SU-DHL-6 (cell line): ENCODE measurements around the gene TRPV4.

Experiments used
- H2AFZ ChIP-seq: fragments of 200-600 bp; sonication (generic); 2 replicates; pipeline ENCODE4 v1.6.1; 2014; ENCODE audit warnings: low read depth, mild to moderate bottlenecking, moderate library complexity, mixed read lengths, antibody characterized with exemption, low read length; ENCODE audit not compliant: severe bottlenecking
- H3F3A ChIP-seq: fragments of 200-600 bp; shearing (Covaris generic); 2 replicates; pipeline ENCODE4 v1.6.0; 2016; ENCODE audit warnings: antibody characterized with exemption, mild to moderate bottlenecking; ENCODE audit not compliant: insufficient read depth
- H3K27ac ChIP-seq: fragments of 200-600 bp; sonication (generic); 2 replicates; pipeline ENCODE4 v1.5.1; 2016; ENCODE audit warnings: low read depth, mild to moderate bottlenecking, low read length, moderate library complexity, mixed read lengths
- H3K27me3 ChIP-seq: fragments of 200-600 bp; sonication (generic), shearing (Covaris generic); 2 replicates; pipeline ENCODE4 v1.6.0; 2014; ENCODE audit warnings: mild to moderate bottlenecking, low read length
- H3K36me3 ChIP-seq: fragments of 200-600 bp; sonication (generic); 2 replicates; pipeline ENCODE4 v1.6.1; 2014; ENCODE audit warnings: mild to moderate bottlenecking, low read length, mixed read lengths
- H3K4me2 ChIP-seq: fragments of 300-600, 200-600 bp; shearing (Covaris generic), sonication (generic); 2 replicates; pipeline ENCODE4 v1.6.0; 2014; ENCODE audit warnings: low read length, low read depth, mild to moderate bottlenecking; ENCODE audit not compliant: poor library complexity, severe bottlenecking
- H3K4me3 ChIP-seq: fragments of 200-600 bp; sonication (generic); 2 replicates; pipeline ENCODE4 v1.5.1; 2014; ENCODE audit warnings: antibody characterized with exemption, low read length, mild to moderate bottlenecking, mixed read lengths; ENCODE audit not compliant: insufficient read depth, poor library complexity, severe bottlenecking
- H3K79me2 ChIP-seq: fragments of 200-600 bp; sonication (generic); 2 replicates; pipeline ENCODE4 v1.6.1; 2014; ENCODE audit warnings: mild to moderate bottlenecking, low read length, moderate library complexity; ENCODE audit not compliant: insufficient read depth
- H3K9ac ChIP-seq: fragments of 200-600 bp; sonication (generic); 2 replicates; pipeline ENCODE4 v1.7.0; 2014; ENCODE audit warnings: mild to moderate bottlenecking, low read length
- H3K9me2 ChIP-seq: fragments of 200-600 bp; sonication (generic); replicated peaks from 2 replicates; pipeline ENCODE4 v1.6.1; 2014; ENCODE audit warnings: low read length; ENCODE audit not compliant: insufficient read depth
- H3K9me3 ChIP-seq: fragments of 200-600 bp; sonication (generic); 2 replicates; pipeline ENCODE4 v1.6.1; 2014; ENCODE audit warnings: low read length, mixed read lengths; ENCODE audit not compliant: insufficient read depth
- H4K20me1 ChIP-seq: fragments of 200-600 bp; sonication (generic); 2 replicates; pipeline ENCODE4 v1.6.1; 2014; ENCODE audit warnings: low read depth, mild to moderate bottlenecking, antibody characterized with exemption, low read length, moderate library complexity, mixed read lengths
- EZH2phosphoT487 ChIP-seq: fragments of 200-600 bp; sonication (generic), shearing (Covaris generic); conservative IDR thresholded peaks from 2 replicates; pipeline ENCODE4 v1.6.1; 2018; ENCODE audit warnings: mild to moderate bottlenecking, antibody characterized with exemption, low read length, moderate library complexity, mixed read lengths
- TF ChIP-seq, protein P1 (sequence below): fragments of 200-600 bp; sonication (generic); IDR thresholded peaks from one replicate; pipeline ENCODE4 v1.5.1; 2017; ENCODE audit warnings: antibody characterized with exemption, mild to moderate bottlenecking, low read length, moderate library complexity; ENCODE audit not compliant: insufficient read depth, poor library complexity, severe bottlenecking

Gene TRPV4

DNA sequence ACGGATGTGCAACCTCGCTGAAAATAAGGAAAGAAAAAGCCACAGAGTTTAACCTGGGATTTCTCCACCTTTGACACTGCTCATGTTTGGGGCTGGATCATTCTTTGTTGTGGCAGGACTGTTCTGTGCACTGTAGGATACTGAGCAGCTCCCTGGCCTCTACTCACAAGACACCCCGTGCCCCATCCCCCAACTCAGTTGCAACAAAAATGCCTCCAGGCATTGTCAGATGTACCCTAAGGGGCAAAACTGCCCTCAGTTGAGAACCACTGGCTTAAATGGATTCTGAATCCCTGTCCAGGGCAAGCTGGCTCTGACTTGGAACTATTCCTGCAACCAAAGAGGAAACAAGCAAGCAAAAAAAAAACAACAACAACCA is 45.0 kb upstream of the TRPV4 start:
- H3K9ac ChIP-seq, result no peak overlapping the region
- no peaks in the 10 kb centered on the region for H3K79me2 ChIP-seq
- no peaks in the 10 kb centered on the region for H3K36me3 ChIP-seq
- TF ChIP-seq EZH2phosphoT487, result no peak
- TF ChIP-seq, protein P1, sequence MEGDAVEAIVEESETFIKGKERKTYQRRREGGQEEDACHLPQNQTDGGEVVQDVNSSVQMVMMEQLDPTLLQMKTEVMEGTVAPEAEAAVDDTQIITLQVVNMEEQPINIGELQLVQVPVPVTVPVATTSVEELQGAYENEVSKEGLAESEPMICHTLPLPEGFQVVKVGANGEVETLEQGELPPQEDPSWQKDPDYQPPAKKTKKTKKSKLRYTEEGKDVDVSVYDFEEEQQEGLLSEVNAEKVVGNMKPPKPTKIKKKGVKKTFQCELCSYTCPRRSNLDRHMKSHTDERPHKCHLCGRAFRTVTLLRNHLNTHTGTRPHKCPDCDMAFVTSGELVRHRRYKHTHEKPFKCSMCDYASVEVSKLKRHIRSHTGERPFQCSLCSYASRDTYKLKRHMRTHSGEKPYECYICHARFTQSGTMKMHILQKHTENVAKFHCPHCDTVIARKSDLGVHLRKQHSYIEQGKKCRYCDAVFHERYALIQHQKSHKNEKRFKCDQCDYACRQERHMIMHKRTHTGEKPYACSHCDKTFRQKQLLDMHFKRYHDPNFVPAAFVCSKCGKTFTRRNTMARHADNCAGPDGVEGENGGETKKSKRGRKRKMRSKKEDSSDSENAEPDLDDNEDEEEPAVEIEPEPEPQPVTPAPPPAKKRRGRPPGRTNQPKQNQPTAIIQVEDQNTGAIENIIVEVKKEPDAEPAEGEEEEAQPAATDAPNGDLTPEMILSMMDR, result no peak
- H3K4me2 ChIP-seq, result no peak overlapping the region
- no peaks in the 10 kb centered on the region for H3F3A ChIP-seq
- H2AFZ ChIP-seq, result no peak overlapping the region
- H3K27ac ChIP-seq, result no peak overlapping the region
- H3K9me3 ChIP-seq, result no peaks in the 10 kb centered on the region
- H4K20me1 ChIP-seq, result no peaks in the 10 kb centered on the region
- no peaks in the 10 kb centered on the region for H3K27me3 ChIP-seq
- H3K4me3 ChIP-seq, result no peak overlapping the region
- H3K9me2 ChIP-seq, result no peaks in the 10 kb centered on the region

DNA sequence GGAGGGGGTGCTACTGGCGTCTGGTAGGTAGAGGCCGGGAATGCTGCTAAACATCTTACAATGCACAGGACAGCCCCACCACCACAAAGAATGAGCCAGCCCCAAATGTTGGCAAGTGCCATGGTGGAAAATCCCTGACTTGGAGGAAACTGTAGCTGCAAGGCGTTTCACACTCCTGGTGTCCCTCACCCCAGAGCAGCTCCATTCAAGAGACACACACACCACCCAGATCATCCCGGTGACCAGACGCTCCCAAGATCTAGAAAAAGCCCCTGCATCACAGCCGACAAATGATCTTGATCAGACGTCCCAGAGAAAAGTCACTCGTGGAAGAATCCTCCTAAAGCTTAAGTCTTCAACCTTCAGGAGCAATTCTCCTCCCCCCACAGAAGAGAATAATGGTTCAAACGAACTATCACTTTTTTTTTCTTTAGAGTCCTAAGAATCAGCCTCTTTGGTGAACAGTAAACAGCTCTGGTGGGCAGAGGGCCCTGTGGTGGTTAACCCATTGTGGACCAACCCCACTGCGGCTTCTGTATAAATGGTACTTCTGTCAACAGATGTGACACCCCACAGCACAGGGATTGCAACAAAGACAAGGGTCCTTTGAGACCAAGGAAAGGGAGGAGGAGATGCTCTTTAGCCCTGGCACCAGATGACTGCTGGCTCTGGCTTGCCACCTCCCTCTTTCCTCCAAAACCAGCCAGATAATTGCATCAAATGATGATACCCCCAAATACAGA is 44.5 kb upstream of the TRPV4 start:
- no peak overlapping the region for H3K9ac ChIP-seq

DNA sequence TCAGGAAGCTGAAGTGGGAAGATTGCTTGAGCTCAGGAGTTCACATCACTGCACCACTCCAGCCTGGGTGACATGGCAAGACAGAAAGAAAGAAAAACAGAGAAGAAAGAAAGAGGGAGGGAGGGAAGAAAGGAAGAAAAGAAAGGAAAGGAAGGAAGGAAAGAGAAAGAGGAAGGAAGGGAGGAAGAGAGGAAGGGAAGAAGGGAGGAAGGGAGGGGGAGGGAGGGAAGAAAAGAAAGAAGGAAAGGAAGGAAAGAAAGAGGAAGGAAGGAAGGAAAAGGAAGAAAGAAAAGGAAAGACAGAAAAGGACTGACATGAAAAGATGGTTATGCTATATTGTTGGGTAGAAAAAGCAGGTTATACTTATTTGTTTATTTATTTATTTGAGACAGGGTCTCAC is 43.2 kb upstream of the TRPV4 start:
- H4K20me1 ChIP-seq, result no peaks in the 10 kb centered on the region
- no peak overlapping the region for H3K4me2 ChIP-seq
- H3K27me3 ChIP-seq, result no peaks in the 10 kb centered on the region
- no peak overlapping the region for H3K4me3 ChIP-seq
- H3K9me2 ChIP-seq, result no peaks in the 10 kb centered on the region
- H3K79me2 ChIP-seq, result no peaks in the 10 kb centered on the region
- TF ChIP-seq, protein P1, result no peak
- no peak for TF ChIP-seq EZH2phosphoT487
- H2AFZ ChIP-seq, result no peak overlapping the region
- no peak overlapping the region for H3K9ac ChIP-seq
- H3K9me3 ChIP-seq, result no peaks in the 10 kb centered on the region
- no peak overlapping the region for H3K27ac ChIP-seq
- H3K36me3 ChIP-seq, result no peaks in the 10 kb centered on the region
- no peaks in the 10 kb centered on the region for H3F3A ChIP-seq

More for the DNA sequence above, 44.5 kb upstream of the TRPV4 start:
- Histone ChIP-seq H3F3A (no peaks in the 10 kb centered on the region), H3K4me3 (no peak overlapping the region), H2AFZ (no peak overlapping the region), H3K27ac (no peak overlapping the region), H3K36me3 (no peaks in the 10 kb centered on the region), H4K20me1 (no peaks in the 10 kb centered on the region), H3K9me2 (no peaks in the 10 kb centered on the region), H3K4me2 (no peak overlapping the region), H3K79me2 (no peaks in the 10 kb centered on the region), H3K27me3 (no peaks in the 10 kb centered on the region), H3K9me3 (no peaks in the 10 kb centered on the region)
- TF ChIP-seq, protein P1, result no peak
